Measurements from ENCODE around the gene SPEF2.

SPEF2 gene

DNA sequence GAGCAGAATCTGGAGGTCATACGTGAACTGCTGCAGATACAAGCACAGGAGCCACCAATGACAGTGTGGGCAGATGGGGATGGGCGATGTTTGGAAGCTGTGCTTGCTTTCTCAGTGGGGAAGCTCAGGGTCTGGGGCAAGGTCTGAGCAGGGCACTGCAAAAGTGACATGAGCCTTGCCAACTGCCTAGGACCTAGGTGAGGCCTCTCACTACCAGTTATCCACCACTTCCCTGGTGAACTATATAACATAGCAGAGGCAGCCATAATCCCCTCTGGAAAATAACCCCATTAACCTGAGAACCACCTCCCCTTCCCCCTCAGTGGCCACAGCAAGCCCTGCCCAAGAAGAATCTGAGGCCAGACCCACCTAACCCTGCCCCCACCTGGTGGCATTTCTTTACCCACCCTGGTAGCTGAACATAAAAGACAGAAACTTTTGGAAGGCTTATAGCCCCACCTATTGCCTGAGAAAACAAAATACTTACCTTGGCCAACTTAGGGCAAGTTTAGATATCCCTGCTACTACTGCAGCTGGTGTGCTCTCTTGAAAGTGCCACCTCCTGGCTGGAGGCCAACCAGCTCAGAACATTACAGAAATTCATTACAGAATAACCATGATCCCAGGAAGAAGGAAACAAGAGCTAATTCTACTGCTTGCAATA lies 18.8 kb upstream of the SPEF2 start:
- ATAC-seq: peak; percentile 28; the same call in 1 of the 3 replicates
- no peak for TF ChIP-seq OSR1 (CRISPR knock-in tag; IDR thresholded peaks at IDR 0.05)
- no peak for TF ChIP-seq TCF4 (CRISPR knock-in tag; IDR thresholded peaks at IDR 0.05; ENCODE audit: borderline replicate concordance)
- no peak for TF ChIP-seq ARNTL (CRISPR knock-in tag; IDR thresholded peaks at IDR 0.05; ENCODE audit: borderline replicate concordance, low read depth)
- TF ChIP-seq RARB (CRISPR knock-in tag; IDR thresholded peaks at IDR 0.05): no peak
- TF ChIP-seq BACH2 (CRISPR knock-in tag; IDR thresholded peaks at IDR 0.05; ENCODE audit: borderline replicate concordance): no peak
- TF ChIP-seq, protein P1, sequence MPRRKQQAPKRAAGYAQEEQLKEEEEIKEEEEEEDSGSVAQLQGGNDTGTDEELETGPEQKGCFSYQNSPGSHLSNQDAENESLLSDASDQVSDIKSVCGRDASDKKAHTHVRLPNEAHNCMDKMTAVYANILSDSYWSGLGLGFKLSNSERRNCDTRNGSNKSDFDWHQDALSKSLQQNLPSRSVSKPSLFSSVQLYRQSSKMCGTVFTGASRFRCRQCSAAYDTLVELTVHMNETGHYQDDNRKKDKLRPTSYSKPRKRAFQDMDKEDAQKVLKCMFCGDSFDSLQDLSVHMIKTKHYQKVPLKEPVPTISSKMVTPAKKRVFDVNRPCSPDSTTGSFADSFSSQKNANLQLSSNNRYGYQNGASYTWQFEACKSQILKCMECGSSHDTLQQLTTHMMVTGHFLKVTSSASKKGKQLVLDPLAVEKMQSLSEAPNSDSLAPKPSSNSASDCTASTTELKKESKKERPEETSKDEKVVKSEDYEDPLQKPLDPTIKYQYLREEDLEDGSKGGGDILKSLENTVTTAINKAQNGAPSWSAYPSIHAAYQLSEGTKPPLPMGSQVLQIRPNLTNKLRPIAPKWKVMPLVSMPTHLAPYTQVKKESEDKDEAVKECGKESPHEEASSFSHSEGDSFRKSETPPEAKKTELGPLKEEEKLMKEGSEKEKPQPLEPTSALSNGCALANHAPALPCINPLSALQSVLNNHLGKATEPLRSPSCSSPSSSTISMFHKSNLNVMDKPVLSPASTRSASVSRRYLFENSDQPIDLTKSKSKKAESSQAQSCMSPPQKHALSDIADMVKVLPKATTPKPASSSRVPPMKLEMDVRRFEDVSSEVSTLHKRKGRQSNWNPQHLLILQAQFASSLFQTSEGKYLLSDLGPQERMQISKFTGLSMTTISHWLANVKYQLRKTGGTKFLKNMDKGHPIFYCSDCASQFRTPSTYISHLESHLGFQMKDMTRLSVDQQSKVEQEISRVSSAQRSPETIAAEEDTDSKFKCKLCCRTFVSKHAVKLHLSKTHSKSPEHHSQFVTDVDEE (CRISPR knock-in tag; IDR thresholded peaks at IDR 0.05): no peak
- TF ChIP-seq ZNF70 (CRISPR knock-in tag; IDR thresholded peaks at IDR 0.05): no peak
- no peak for TF ChIP-seq PPARA (CRISPR knock-in tag; IDR thresholded peaks at IDR 0.05; ENCODE audit: borderline replicate concordance)
- TF ChIP-seq, protein P2, sequence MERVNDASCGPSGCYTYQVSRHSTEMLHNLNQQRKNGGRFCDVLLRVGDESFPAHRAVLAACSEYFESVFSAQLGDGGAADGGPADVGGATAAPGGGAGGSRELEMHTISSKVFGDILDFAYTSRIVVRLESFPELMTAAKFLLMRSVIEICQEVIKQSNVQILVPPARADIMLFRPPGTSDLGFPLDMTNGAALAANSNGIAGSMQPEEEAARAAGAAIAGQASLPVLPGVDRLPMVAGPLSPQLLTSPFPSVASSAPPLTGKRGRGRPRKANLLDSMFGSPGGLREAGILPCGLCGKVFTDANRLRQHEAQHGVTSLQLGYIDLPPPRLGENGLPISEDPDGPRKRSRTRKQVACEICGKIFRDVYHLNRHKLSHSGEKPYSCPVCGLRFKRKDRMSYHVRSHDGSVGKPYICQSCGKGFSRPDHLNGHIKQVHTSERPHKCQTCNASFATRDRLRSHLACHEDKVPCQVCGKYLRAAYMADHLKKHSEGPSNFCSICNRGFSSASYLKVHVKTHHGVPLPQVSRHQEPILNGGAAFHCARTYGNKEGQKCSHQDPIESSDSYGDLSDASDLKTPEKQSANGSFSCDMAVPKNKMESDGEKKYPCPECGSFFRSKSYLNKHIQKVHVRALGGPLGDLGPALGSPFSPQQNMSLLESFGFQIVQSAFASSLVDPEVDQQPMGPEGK (CRISPR knock-in tag; IDR thresholded peaks at IDR 0.05; ENCODE audit: borderline replicate concordance): no peak

DNA sequence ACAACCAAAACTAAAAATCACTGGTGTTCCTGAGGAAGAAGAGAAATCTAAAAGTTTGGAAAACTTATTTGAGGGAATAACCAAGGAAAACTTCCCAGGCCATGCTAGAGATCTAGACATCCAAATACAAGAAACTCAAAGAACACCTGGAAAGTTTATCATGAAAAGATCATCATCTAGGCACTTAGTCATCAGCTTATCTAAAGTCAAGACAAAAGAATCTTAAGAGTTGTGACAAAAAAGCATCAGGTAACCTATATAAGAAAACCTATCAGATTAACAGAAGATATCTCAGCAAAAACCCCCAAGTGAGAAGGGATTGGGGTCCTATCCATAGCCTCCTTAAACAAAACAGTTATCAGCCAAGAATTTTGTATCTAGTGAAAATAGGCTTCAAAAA lies 17.1 kb upstream of the SPEF2 start:
- ATAC-seq: no peak
- TF ChIP-seq, protein P3, sequence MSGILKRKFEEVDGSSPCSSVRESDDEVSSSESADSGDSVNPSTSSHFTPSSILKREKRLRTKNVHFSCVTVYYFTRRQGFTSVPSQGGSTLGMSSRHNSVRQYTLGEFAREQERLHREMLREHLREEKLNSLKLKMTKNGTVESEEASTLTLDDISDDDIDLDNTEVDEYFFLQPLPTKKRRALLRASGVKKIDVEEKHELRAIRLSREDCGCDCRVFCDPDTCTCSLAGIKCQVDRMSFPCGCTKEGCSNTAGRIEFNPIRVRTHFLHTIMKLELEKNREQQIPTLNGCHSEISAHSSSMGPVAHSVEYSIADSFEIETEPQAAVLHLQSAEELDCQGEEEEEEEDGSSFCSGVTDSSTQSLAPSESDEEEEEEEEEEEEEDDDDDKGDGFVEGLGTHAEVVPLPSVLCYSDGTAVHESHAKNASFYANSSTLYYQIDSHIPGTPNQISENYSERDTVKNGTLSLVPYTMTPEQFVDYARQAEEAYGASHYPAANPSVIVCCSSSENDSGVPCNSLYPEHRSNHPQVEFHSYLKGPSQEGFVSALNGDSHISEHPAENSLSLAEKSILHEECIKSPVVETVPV (CRISPR knock-in tag; IDR thresholded peaks at IDR 0.05): no peak
- TF ChIP-seq ZC3H10 (CRISPR knock-in tag; IDR thresholded peaks at IDR 0.05) (no peak), ESRRG (CRISPR knock-in tag; IDR thresholded peaks at IDR 0.05) (no peak), RARB (CRISPR knock-in tag; IDR thresholded peaks at IDR 0.05) (no peak), OSR1 (CRISPR knock-in tag; IDR thresholded peaks at IDR 0.05) (no peak), PPARA (CRISPR knock-in tag; IDR thresholded peaks at IDR 0.05; ENCODE audit: borderline replicate concordance) (no peak), CSDC2 (CRISPR knock-in tag; IDR thresholded peaks at IDR 0.05) (no peak), ZFP3 (CRISPR knock-in tag; IDR thresholded peaks at IDR 0.05) (no peak), TOX (CRISPR knock-in tag; IDR thresholded peaks at IDR 0.05; ENCODE audit: borderline replicate concordance) (no peak), TCF4 (CRISPR knock-in tag; IDR thresholded peaks at IDR 0.05; ENCODE audit: borderline replicate concordance) (no peak), ZFP30 (CRISPR knock-in tag; IDR thresholded peaks at IDR 0.05) (no peak), ISL1 (CRISPR knock-in tag; IDR thresholded peaks at IDR 0.05) (no peak), ZNF565 (CRISPR knock-in tag; conservative IDR thresholded peaks at IDR 0.05; ENCODE audit: low read depth) (no peak)
- TF ChIP-seq, protein P4, sequence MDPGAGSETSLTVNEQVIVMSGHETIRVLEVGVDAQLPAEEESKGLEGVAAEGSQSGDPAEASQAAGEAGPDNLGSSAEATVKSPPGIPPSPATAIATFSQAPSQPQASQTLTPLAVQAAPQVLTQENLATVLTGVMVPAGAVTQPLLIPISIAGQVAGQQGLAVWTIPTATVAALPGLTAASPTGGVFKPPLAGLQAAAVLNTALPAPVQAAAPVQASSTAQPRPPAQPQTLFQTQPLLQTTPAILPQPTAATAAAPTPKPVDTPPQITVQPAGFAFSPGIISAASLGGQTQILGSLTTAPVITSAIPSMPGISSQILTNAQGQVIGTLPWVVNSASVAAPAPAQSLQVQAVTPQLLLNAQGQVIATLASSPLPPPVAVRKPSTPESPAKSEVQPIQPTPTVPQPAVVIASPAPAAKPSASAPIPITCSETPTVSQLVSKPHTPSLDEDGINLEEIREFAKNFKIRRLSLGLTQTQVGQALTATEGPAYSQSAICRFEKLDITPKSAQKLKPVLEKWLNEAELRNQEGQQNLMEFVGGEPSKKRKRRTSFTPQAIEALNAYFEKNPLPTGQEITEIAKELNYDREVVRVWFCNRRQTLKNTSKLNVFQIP (CRISPR knock-in tag; IDR thresholded peaks at IDR 0.05; ENCODE audit: borderline replicate concordance, low read depth): no peak

DNA sequence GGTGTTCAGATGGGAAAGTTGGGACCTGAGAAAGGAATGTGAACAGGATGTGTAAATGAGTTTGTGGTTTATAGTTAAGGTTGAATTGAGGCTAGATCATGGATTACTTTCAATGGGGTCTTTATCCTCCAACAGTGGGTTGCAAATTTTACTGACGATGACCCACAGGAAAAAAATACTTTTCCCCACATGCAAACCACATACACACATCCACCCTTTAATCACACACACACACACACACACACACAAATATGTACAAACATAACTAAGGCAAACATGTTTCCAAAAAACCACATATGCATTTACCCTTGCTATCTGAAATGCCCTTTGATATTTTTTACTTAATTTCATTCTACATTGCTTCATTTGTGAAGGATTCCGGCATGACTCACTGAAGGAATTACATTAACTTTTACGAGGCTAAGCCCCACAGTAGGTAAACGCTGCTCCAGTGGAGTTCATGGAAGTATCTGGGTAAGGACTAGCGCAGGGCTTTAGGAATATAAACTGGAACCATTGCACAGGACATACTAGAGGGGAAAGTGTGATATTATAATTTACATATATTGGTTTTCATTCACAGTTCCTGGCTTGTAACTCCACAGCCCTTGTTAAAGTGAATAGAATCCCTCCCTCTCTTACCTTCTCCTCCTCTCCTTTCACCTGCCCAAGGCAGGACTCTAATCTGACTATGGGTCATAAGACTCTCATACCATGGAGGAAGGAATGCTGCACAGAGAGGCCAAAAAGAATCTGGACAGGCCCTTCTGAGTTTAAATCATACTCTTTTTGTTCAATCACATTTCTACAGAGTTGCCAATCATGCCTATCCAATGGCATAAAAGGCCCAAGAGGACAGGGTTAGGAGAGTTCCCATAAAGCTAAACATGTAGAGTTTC lies 8.5 kb upstream of the SPEF2 start:
- TF ChIP-seq, protein P3 (CRISPR knock-in tag; IDR thresholded peaks at IDR 0.05): no peak
- TF ChIP-seq ZFP3 (CRISPR knock-in tag; IDR thresholded peaks at IDR 0.05): peak; percentile 65; the same call in 1 of the 2 replicates
- no peak for ATAC-seq
